GM18508 (cell line): Measurements from ENCODE around the gene RNF133.
"Not testable (repeated sequence)": the region's sequence is repeated elsewhere in the genome, so short reads cannot be mapped to it uniquely, and the experiment has no call there.

Experiments
- ATAC-seq: cut with Tn5 transposase; IDR thresholded peaks from one replicate; pipeline ENCODE4 v1.9.1; 2021; ENCODE audit warnings: moderate number of reproducible peaks; ENCODE audit not compliant: insufficient read depth, unreplicated experiment

RNF133 gene

GRCh38 chr7:122691569-122692235 lies 7.2 kb downstream of the RNF133 start:
- no peak for ATAC-seq

DNA sequence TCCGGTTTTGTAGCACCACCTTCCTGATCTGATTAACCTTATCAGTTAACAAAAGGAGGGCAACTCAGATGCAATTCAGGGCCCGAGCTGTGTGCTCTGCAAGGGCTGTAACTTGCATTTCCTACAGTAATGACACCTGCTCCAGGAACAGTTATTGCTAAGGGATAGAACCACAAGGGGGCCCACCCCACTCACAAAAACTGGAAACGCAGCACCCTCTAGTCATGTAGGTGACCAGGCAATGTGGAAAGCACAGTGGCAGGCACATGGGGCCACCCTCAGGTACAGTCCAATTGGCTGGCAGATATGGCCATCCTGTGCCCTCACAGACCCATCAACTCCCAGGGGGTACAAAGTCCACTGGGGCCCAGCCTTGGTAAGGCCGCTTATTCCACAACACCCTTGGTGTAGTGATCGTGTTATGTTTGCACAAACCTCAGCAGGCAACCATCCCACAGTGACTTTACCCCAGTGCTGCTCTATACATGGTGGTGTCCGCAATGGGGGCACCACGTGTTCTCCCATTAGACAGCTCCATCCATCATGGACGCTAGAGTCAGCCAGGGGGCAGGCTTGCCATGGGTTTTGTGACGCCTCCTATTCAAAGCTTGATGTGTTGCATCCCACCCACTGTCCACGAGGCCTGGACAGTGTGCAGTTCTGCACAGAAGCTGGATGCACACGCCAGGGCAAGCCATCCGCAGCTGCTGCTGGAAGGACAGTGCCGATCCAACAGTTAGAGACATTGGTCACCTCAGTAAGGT lies 9.4 kb downstream of the RNF133 start:
- no peak for ATAC-seq

DNA sequence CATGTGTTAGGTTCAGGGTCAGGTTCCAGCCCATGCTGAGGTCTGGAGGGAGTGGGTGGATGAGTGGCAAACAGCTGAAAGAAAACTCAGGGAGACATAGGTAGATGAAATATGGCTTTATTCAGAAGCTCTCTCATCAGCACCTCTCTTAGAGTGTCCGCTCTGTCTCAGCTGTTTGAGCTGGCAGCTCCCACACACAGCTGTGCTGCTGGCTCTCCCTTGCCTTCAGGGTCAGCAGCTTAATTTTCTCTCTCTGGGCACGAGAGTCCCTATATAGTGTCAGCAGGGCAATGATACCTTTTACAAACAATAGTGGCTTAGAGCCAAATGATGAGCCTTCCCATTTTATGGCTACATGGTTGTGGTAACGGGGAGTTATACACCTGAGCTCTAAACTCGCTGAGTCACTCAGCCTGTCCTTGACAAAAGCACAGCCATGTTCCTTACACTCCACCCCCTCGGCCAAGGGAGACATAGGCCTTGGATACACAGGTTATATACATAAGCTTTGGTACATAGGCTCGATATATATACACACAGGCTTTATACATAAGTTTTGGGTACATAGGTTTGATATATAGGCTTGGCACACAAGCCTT lies 10.4 kb downstream of the RNF133 start:
- no peak for ATAC-seq

- ATAC-seq, result no peak
Measured at GRCh38 chr7:122686360-122686878, 12.5 kb downstream of the RNF133 start.

- no peak for ATAC-seq
Measured at GRCh38 chr7:122684504-122684903, 14.4 kb downstream of the RNF133 start.

GRCh38 chr7:122682815-122683550 lies 15.9 kb downstream of the RNF133 start:
- no peak for ATAC-seq

GRCh38 chr7:122681186-122681585 lies 17.7 kb downstream of the RNF133 start:
- ATAC-seq, result not testable (repeated sequence)

- ATAC-seq, result no peak
Measured at GRCh38 chr7:122679813-122680212, 19.1 kb downstream of the RNF133 start.

DNA sequence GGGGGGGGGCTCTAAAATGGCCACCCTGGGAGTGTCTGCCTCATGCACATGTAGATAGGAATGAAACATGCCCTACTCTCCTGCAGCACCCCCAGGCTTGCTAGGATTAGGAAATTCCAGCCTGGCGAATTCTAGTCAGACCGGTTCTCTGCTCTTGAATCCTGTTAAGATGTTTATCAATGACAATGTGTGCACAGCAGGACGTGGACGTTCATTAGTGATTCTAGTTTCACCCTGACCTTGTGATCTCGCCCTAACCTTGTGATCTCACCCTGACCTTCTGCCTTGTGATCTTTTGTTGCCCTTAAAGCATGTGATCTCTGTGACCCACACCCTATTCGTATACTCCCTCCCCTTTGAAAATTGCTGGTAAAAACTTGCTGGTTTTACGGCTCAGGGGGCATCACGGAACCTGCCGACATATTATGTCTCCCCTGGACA lies 19.6 kb downstream of the RNF133 start:
- not testable (repeated sequence) for ATAC-seq

DNA sequence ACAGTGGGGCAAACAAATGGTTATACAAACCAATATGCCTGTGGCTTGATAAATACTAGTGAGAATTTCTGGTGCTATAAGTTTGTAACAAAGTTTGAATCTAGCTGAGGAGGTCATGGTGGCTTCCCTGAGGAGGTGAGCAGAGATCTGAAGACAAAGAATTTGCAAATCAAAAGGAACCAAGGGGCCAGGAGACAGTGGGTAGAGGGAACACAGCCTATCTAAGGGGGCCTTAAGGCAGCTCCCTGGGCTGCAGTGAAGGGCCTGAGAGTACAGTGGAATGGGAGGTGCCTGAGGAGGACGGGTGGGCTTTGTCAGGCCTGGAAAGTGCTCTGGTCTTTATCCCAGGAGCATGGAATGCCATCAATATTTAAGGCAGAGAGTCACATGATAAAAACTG lies 21.8 kb downstream of the RNF133 start:
- ATAC-seq, result no peak

DNA sequence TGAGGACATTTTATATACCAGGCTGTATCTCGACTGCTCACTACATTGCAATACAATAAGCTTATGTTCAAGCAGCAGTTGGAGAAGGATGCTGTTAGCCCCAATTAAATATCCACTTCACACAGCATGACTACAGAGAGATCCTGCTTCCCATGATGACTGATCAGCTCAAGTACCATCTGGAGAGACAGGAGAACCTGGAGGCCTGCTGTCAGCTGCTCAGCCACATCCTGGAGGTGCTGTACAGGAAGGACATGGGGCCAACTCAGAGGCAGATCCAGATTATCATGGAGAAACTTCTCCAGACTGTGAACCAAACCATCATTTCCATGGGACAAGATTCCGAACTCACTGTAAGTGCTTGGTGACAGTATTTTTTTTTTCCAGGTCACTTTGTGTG lies 22.5 kb downstream of the RNF133 start:
- no peak for ATAC-seq

GRCh38 chr7:122675621-122676020 lies 23.3 kb downstream of the RNF133 start:
- no peak for ATAC-seq

DNA sequence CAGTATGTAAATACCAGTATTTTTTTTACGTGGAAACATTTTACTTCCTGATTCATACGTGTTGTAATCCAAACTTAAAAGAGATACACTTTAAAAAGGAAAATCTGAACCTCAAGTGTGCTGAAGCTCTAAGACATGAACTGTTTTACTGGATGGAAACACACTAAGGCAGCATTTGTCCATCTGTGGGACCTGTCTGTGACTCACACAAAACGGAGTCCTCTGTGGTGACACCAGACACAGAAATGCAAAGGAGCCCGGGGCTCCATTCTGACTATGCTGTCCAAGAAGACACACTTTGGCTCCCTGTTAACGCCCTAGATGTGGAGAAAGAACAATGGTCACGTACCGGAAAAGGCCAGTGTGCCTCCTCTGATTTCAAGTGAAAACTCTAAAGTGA lies 23.9 kb downstream of the RNF133 start:
- ATAC-seq, result no peak

GRCh38 chr7:122674502-122674901 lies 24.4 kb downstream of the RNF133 start:
- ATAC-seq, result no peak

- ATAC-seq, result no peak
Measured at GRCh38 chr7:122673951-122674350, 25.0 kb downstream of the RNF133 start.

DNA sequence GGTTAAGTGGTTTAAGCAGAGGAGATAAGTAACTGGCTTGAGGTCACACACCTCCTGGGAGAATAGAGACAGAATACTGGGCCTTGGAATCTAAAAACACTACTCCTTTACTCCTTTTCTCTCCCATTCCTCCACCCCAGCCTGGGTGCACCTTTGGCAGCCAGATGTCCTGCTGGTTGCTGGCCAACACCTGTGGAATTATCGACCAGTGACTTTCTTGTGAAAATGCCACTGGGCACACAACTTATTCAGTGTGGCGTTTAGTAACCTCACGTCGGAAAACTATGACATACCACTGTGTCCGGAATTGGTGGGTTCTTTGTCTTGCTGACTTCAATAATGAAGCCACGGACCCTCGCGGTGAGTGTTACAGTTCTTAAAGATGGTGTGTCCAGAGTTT lies 26.4 kb downstream of the RNF133 start:
- ATAC-seq, result no peak

GRCh38 chr7:122663733-122664132 lies 35.2 kb downstream of the RNF133 start:
- ATAC-seq, result no peak

DNA sequence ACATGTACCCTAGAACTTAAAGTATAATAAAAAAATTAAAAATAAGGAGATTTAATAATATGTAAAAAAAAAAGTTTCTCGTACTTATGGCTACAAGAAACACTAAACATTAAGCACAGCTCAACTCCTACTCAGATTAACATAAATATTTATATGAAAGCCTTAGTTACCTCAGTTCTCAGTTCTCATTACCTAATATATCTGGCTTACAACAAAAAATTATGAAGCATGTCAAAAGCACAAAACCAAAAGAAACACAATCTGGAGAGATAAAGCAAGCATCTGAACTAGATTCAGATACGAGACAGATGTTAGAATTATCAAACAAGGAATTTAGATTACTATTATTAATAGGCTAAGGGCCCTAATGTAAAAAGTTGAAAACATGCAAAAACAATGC lies 40.1 kb downstream of the RNF133 start:
- no peak for ATAC-seq

DNA sequence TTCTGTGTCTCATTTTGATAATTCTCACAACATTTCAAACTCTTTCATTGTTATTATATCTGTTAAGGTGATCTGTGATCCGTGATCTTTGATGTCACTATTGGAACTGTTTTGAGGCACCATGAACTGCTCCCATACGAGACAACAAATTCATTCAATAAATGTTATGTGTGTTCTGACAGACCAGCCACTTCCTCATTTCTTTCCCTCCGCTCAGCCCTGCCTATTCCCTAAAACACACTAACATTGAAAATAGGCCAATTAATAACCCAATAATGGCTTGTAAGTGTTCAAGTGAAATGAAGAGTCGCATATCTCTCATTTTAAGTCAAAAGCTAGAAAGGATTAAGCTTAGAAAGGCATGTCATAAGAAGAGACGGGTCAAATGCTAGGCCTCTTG lies 45.2 kb downstream of the RNF133 start:
- ATAC-seq, result no peak

GRCh38 chr7:122652876-122653275 lies 46.0 kb downstream of the RNF133 start:
- no peak for ATAC-seq

- ATAC-seq, result no peak
Measured at GRCh38 chr7:122651451-122651850, 47.5 kb downstream of the RNF133 start.
